Stimulated activated effector memory CD8-positive, alpha-beta T cell treated with anti-CD3 and anti-CD28 coated beads, Interleukin-12 subunit alpha, Interleukin-12 subunit beta, amount 100 ng/mL, for 72 hours (primary cell): Measurements from ENCODE around the gene MAN1B1.
A peak's percentile ranks its signal among the peaks of the same experiment; 100 is the strongest.

Experiments
- ATAC-seq: fragments of 150-1000 bp; cut with Tn5 transposase; 2 replicates; pipeline ENCODE4 v1.10.0; 2021
- DNase-seq, 2 donors: peaks; one replicate each; pipeline ENCODE4 v3.0.0; 2021 to 2022; ENCODE audit warnings: low spot score in 2 of 2
- H3K27ac Mint-ChIP-seq: one replicate; pipeline ENCODE4 v1.8.0; 2022; ENCODE audit warnings: mild to moderate bottlenecking, mixed read lengths
- H3K36me3 Mint-ChIP-seq: one replicate; pipeline ENCODE4 v1.8.0; 2022; ENCODE audit warnings: mild to moderate bottlenecking, mixed read lengths
- H3K4me1 Mint-ChIP-seq: one replicate; pipeline ENCODE4 v1.8.0; 2022; ENCODE audit warnings: mixed read lengths
- H3K4me3 Mint-ChIP-seq: one replicate; pipeline ENCODE4 v1.8.0; 2022; ENCODE audit warnings: mild to moderate bottlenecking, mixed read lengths
- H3K9me3 Mint-ChIP-seq: one replicate; pipeline ENCODE4 v1.8.0; 2022; ENCODE audit warnings: mixed read lengths

MAN1B1 gene

DNA sequence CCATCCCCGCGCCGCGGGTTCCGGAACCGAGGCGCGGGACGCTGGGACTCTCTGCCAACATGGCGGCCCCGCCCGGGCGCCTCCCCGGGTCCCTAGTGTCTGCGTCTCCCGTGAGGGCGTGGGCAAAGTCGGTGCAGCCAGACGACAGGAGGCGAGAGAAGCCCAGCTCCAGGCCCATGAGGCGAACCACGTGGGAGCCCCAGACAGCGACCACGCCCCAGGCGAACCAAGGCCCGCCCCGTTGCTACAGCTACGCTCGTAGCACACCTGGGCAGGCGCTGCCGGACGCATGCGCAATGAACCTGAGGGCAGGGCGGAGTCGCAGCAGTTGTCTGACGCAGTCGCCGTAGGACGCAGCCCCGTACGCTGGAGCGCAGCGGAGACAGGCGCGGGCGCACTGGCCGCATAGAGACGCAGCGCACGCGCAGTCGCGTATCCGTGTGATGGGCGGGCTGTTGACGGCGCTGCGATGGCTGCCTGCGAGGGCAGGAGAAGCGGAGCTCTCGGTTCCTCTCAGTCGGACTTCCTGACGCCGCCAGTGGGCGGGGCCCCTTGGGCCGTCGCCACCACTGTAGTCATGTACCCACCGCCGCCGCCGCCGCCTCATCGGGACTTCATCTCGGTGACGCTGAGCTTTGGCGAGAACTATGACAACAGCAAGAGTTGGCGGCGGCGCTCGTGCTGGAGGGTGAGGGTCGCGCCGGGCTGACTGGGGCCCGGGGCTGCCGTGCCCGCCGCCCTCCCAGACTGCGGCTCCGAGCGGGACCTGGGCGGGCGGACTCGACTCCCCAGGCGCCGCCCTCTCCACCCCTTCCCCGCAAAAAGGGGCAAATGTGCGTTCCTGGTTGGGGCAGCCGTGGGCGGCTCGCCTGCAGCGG, at the start of gene MAN1B1:
Gene MAN1B1, plus strand, starts transcription at position 455 of the 878 bp plus-strand sequence. Its CDS starts 15 bp downstream, at position 470.
- H3K4me1 Mint-ChIP-seq: peaks cover 54% of the 10 kb centered on the region
- ATAC-seq (peak; percentile 85), DNase-seq (peak; percentile 96 to 99)
- peak within 1 kb of the TSS; percentile 92 for H3K4me3 Mint-ChIP-seq
- H3K36me3 Mint-ChIP-seq: peaks cover 83% of the 10 kb centered on the region
- H3K9me3 Mint-ChIP-seq: no peaks in the 10 kb centered on the region
- H3K27ac Mint-ChIP-seq: peak within 1 kb of the TSS; percentile 98

DNA sequence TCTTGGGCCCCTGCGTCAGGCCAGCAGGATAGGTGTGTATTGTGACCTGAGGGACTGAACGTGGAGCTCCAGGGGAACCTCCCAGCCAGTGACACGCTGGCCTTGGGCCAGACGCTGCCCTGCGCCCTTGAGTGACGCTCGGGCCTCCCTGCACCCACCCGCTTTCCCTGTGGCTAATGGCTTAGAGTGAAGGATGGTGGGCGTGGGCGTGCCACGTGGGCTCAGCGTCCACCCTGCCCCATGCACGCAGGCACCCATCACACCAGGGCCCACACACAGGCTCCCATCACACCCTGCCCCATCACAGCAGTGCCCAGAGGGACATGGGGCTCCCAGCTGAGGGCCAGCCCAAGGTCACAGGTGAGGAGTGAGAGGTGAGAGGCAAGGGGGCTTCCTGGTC, 49.8 kb upstream of the MAN1B1 start:
- H3K4me1 Mint-ChIP-seq: peaks cover 27% of the 10 kb centered on the region
- no peak overlapping the region for H3K4me3 Mint-ChIP-seq
- ATAC-seq (no peak), DNase-seq (no peak)
- H3K27ac Mint-ChIP-seq: no peak overlapping the region
- H3K36me3 Mint-ChIP-seq: peaks cover 28% of the 10 kb centered on the region
- H3K9me3 Mint-ChIP-seq: no peaks in the 10 kb centered on the region

GRCh38 chr9:137037483-137037882, 49.3 kb upstream of the MAN1B1 start:
- DNase-seq (no peak), ATAC-seq (no peak)
- Mint-ChIP-seq H3K9me3 (no peaks in the 10 kb centered on the region), H3K4me1 (peaks cover 23% of the 10 kb centered on the region), H3K36me3 (peaks cover 28% of the 10 kb centered on the region), H3K4me3 (no peak overlapping the region), H3K27ac (no peak overlapping the region)

GRCh38 chr9:137038916-137039315, 47.9 kb upstream of the MAN1B1 start:
- peaks cover 28% of the 10 kb centered on the region for H3K36me3 Mint-ChIP-seq

DNA sequence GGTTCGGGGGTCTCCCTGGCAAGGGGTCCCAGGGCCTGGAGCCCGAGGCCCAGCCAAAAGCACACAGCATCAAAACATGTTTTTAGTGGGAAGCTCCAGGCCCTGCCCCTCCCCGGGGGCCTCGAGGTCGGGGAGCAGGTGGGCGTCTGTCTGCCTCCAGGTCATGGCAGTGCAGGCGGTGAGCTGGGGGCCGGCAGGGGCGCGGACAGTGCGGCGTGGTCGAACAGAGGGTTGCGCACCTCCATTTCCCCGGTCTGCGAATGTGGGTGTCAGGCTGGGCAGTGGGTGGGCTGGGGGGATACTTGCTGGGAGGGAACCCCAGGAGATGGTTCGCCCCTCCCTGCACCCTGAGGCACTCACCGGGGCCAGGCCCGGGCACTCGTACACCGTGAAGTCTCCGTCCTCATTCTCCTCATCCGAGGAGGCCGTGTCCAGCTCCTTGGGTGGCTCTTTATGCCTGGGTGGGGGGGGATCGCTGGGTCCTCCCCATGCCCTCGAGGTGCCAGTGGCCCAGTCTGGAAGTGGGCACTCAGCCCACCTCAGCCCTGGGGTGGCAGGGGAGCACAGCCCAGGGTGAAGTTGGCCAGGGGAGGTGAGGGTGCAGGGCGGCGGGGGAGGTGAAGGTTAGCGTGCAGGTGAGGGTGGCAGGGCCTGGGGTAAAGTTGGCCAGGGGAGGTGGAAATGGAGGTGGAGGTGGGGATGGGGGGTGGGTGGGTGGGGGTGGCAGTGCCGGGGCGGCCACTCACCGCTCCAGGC, 47.0 kb upstream of the MAN1B1 start:
- Mint-ChIP-seq H3K27ac (no peak overlapping the region), H3K9me3 (no peaks in the 10 kb centered on the region), H3K4me1 (peaks cover 12% of the 10 kb centered on the region), H3K4me3 (no peak overlapping the region), H3K36me3 (peaks cover 24% of the 10 kb centered on the region)
- ATAC-seq (no peak), DNase-seq (no peak)

More at GRCh38 chr9:137038916-137039315, 47.9 kb upstream of the MAN1B1 start:
- ATAC-seq: no peak
- Mint-ChIP-seq H3K4me3 (no peak overlapping the region), H3K4me1 (peaks cover 14% of the 10 kb centered on the region), H3K9me3 (no peaks in the 10 kb centered on the region), H3K27ac (no peak overlapping the region)
- DNase-seq: no peak

DNA sequence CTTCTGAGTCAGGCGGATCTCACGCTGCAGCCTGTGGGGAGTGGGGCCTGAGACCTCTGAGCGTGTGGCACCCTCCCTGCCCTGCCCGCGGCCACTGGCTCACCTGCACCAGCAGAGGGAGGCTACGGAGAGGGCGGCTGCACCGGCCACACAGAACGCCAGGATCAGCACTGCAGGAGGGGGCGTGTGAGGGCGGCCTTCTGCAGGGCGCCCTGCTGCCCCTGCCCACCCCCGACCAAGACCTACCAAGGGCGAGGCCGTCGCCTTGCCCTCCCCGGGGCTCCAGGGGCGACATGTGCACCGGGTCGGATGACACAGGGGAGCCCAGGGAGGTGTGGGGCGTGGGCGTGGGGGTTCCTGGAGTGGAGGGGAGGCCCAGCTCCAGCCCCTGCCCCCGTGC, 46.2 kb upstream of the MAN1B1 start:
- peaks cover 10% of the 10 kb centered on the region for H3K4me1 Mint-ChIP-seq
- DNase-seq (no peak), ATAC-seq (no peak)
- no peak overlapping the region for H3K4me3 Mint-ChIP-seq
- peaks cover 18% of the 10 kb centered on the region for H3K36me3 Mint-ChIP-seq
- H3K27ac Mint-ChIP-seq: no peak overlapping the region
- H3K9me3 Mint-ChIP-seq: no peaks in the 10 kb centered on the region

GRCh38 chr9:137041124-137041523, 45.7 kb upstream of the MAN1B1 start:
- peaks cover 18% of the 10 kb centered on the region for H3K36me3 Mint-ChIP-seq
- ATAC-seq (no peak), DNase-seq (no peak)

GRCh38 chr9:137042751-137043727, 43.7 kb upstream of the MAN1B1 start:
- Mint-ChIP-seq H3K27ac (no peak overlapping the region), H3K9me3 (no peaks in the 10 kb centered on the region), H3K36me3 (peaks cover 10% of the 10 kb centered on the region), H3K4me1 (peaks cover 16% of the 10 kb centered on the region), H3K4me3 (no peak overlapping the region)
- no peak for DNase-seq
- no peak for ATAC-seq

More at GRCh38 chr9:137041124-137041523, 45.7 kb upstream of the MAN1B1 start:
- Mint-ChIP-seq H3K27ac (no peak overlapping the region), H3K9me3 (no peaks in the 10 kb centered on the region), H3K4me1 (peaks cover 10% of the 10 kb centered on the region), H3K4me3 (no peak overlapping the region)

DNA sequence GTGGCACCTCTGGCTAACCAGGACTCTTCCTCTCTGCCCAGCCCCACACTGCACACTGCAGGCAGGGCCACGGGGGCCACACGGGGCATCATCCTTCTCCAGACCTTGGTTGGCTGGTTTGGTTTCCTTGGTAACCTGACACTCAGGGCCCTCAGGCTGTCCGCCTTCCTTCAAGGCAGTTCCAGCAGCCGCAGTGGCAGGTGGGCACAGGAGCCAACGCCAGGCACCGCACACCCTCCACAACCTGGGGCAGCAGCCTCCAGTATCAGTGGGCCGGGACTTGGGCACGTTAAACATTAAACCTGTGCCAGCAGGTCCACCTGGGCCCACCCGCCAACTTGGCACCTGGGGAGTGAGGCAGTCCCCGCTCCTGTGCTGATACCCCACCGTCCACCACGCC, 42.7 kb upstream of the MAN1B1 start:
- H3K36me3 Mint-ChIP-seq: peaks cover under 1% of the 10 kb centered on the region
- H3K27ac Mint-ChIP-seq: no peak overlapping the region
- peaks cover 16% of the 10 kb centered on the region for H3K4me1 Mint-ChIP-seq
- ATAC-seq (no peak), DNase-seq (no peak)
- no peaks in the 10 kb centered on the region for H3K9me3 Mint-ChIP-seq
- H3K4me3 Mint-ChIP-seq: peak overlapping the region; percentile 72

- Mint-ChIP-seq H3K4me1 (peaks cover 19% of the 10 kb centered on the region), H3K9me3 (no peaks in the 10 kb centered on the region), H3K27ac (no peak overlapping the region), H3K36me3 (no peaks in the 10 kb centered on the region), H3K4me3 (peak overlapping the region; percentile 72)
- peak; percentile 1 for ATAC-seq
- no peak for DNase-seq
Measured at GRCh38 chr9:137044502-137045177, 42.1 kb upstream of the MAN1B1 start.

- peak overlapping the region; percentile 72 for H3K4me3 Mint-ChIP-seq
- H3K27ac Mint-ChIP-seq: no peak overlapping the region
- H3K36me3 Mint-ChIP-seq: no peaks in the 10 kb centered on the region
- ATAC-seq: peak; percentile 33
- no peaks in the 10 kb centered on the region for H3K9me3 Mint-ChIP-seq
- no peak for DNase-seq
- peaks cover 21% of the 10 kb centered on the region for H3K4me1 Mint-ChIP-seq
Measured at GRCh38 chr9:137045294-137046087, 41.3 kb upstream of the MAN1B1 start.

- H3K27ac Mint-ChIP-seq: no peak within 1 kb of the TSS
- DNase-seq (peak; percentile 83 to 92), ATAC-seq (peak; percentile 77)
- peaks cover 21% of the 10 kb centered on the region for H3K4me1 Mint-ChIP-seq
- no peaks in the 10 kb centered on the region for H3K9me3 Mint-ChIP-seq
- no peaks in the 10 kb centered on the region for H3K36me3 Mint-ChIP-seq
- peak within 1 kb of the TSS; percentile 72 for H3K4me3 Mint-ChIP-seq
Measured at GRCh38 chr9:137046088-137046787, 40.5 kb upstream of the MAN1B1 start, which contains the start of gene NPDC1. TSS of gene NPDC1 (minus strand) at chr9:137046177. CDS start at chr9:137045989, 188 bp downstream.
